Mucosa of gallbladder (tissue), 1 donor: ENCODE measurements around the gene NOTCH4. TPM values are rescaled to one million over a fixed set of nuclear protein-coding genes. Genes with fewer than 3 reads are reported as not detected.
A peak's percentile ranks its signal among the peaks of the same experiment; 100 is the strongest.

Experiments used
- DNase-seq: peaks from one replicate; pipeline ENCODE4 v3.0.0-alpha.2; 2020; ENCODE audit warnings: low spot score
- total RNA-seq: library from RNA; stranded (reverse); gene quantifications from one replicate; pipeline ENCODE4 v1.2.1, GENCODE V29; 2021
- donor health status: DM: no; HTN: no; CAD: no.

The NOTCH4 gene
- total RNA-seq, 1 donor from 2014 or later: 14.9 TPM

GRCh38 chr6:32181915-32182529 lies 41.8 kb downstream of the NOTCH4 start:
- no peak for DNase-seq

- no peak for DNase-seq
Measured at GRCh38 chr6:32181148-32181702, 42.6 kb downstream of the NOTCH4 start.

GRCh38 chr6:32179766-32180405 lies 44.0 kb downstream of the NOTCH4 start:
- DNase-seq: no peak

GRCh38 chr6:32178547-32179440 lies 45.1 kb downstream of the NOTCH4 start:
- DNase-seq: no peak

- peak; percentile 99 for DNase-seq
Measured at GRCh38 chr6:32177788-32178546, 45.9 kb downstream of the NOTCH4 start, which contains the start of gene RNF5. Gene RNF5 (plus strand): TSS chr6:32178405. CDS start chr6:32178512, 107 bp downstream.

- DNase-seq: no peak
Measured at GRCh38 chr6:32177183-32177787, 46.6 kb downstream of the NOTCH4 start.

GRCh38 chr6:32176476-32177182 lies 47.2 kb downstream of the NOTCH4 start:
- DNase-seq: no peak

- DNase-seq: peak; percentile 98
Measured at GRCh38 chr6:32175711-32176475, 48.0 kb downstream of the NOTCH4 start, which contains the start of gene AGPAT1. Gene AGPAT1 (minus strand): TSS chr6:32176084. CDS start chr6:32171496, 4,588 bp downstream.

GRCh38 chr6:32175322-32175710 lies 48.6 kb downstream of the NOTCH4 start:
- DNase-seq: no peak

- no peak for DNase-seq
Measured at GRCh38 chr6:32174416-32174815, 49.5 kb downstream of the NOTCH4 start.

GRCh38 chr6:32173051-32173727 lies 50.7 kb downstream of the NOTCH4 start:
- no peak for DNase-seq

- no peak for DNase-seq
Measured at GRCh38 chr6:32171234-32171633, 52.6 kb downstream of the NOTCH4 start.

- DNase-seq: no peak
Measured at GRCh38 chr6:32170294-32170693, 53.6 kb downstream of the NOTCH4 start.

- no peak for DNase-seq
Measured at GRCh38 chr6:32168807-32169591, 54.9 kb downstream of the NOTCH4 start.

GRCh38 chr6:32168350-32168749 lies 55.5 kb downstream of the NOTCH4 start:
- DNase-seq: no peak

- DNase-seq: no peak
Measured at GRCh38 chr6:32167761-32168262, 56.1 kb downstream of the NOTCH4 start.

GRCh38 chr6:32167154-32167760 lies 56.6 kb downstream of the NOTCH4 start:
- no peak for DNase-seq
